GM18870 (cell line): Measurements from ENCODE around the gene CALM1.

ENCODE experiments used
- ATAC-seq: cut with Tn5 transposase; IDR thresholded peaks from one replicate; pipeline ENCODE4 v1.9.1; 2021; ENCODE audit warnings: moderate library complexity; ENCODE audit not compliant: unreplicated experiment

Gene CALM1

GRCh38 chr14:90440021-90440451 lies 43.2 kb downstream of the CALM1 start:
- no peak for ATAC-seq

- no peak for ATAC-seq
Measured at GRCh38 chr14:90440592-90440991, 43.8 kb downstream of the CALM1 start.

GRCh38 chr14:90442388-90442787 lies 45.6 kb downstream of the CALM1 start:
- no peak for ATAC-seq

GRCh38 chr14:90443161-90444076 lies 46.6 kb downstream of the CALM1 start:
- no peak for ATAC-seq

GRCh38 chr14:90444077-90444696 lies 47.4 kb downstream of the CALM1 start:
- no peak for ATAC-seq

- no peak for ATAC-seq
Measured at GRCh38 chr14:90445011-90445410, 48.2 kb downstream of the CALM1 start.

GRCh38 chr14:90446405-90446804 lies 49.6 kb downstream of the CALM1 start:
- no peak for ATAC-seq

- ATAC-seq = no peak
Measured at GRCh38 chr14:90447720-90448497, 51.1 kb downstream of the CALM1 start.

GRCh38 chr14:90449411-90449810 lies 52.6 kb downstream of the CALM1 start:
- ATAC-seq = no peak

- ATAC-seq = no peak
Measured at GRCh38 chr14:90450151-90450550, 53.3 kb downstream of the CALM1 start.

GRCh38 chr14:90450667-90451066 lies 53.8 kb downstream of the CALM1 start:
- ATAC-seq = no peak

- ATAC-seq = no peak
Measured at GRCh38 chr14:90451443-90451842, 54.6 kb downstream of the CALM1 start.

GRCh38 chr14:90451961-90452360 lies 55.1 kb downstream of the CALM1 start:
- no peak for ATAC-seq

GRCh38 chr14:90452366-90452765 lies 55.5 kb downstream of the CALM1 start:
- no peak for ATAC-seq

- no peak for ATAC-seq
Measured at GRCh38 chr14:90453401-90453951, 56.6 kb downstream of the CALM1 start.

- no peak for ATAC-seq
Measured at GRCh38 chr14:90454041-90455000, 57.5 kb downstream of the CALM1 start.

- ATAC-seq = no peak
Measured at GRCh38 chr14:90455100-90455571, 58.3 kb downstream of the CALM1 start.

- no peak for ATAC-seq
Measured at GRCh38 chr14:90456551-90456950, 59.7 kb downstream of the CALM1 start.

GRCh38 chr14:90457186-90457585 lies 60.4 kb downstream of the CALM1 start:
- no peak for ATAC-seq
